Activated CD8-positive, alpha-beta T cell treated with anti-CD3 and anti-CD28 coated beads, Interleukin-2, amount 10 ng/mL, durations not matched to agents 7 days and 5 days (primary cell): Measurements from ENCODE around the gene RNF208. TPM values are rescaled to one million over a fixed set of nuclear protein-coding genes. Genes with fewer than 3 reads are reported as not detected.

Experiments used
- ATAC-seq: fragments of 150-1000 bp; cut with Tn5 transposase; one replicate; pipeline ENCODE4 v1.10.0; 2021; ENCODE audit warnings: moderate library complexity
- CTCF ChIA-PET: fragments of 350-600 bp; sonication (Branson Sonifier 250); formaldehyde crosslinking; loops from one replicate; lab custom pipeline; 2021; ENCODE audit warnings: antibody characterized with exemption; lab: Charles Lee
- POLR2A ChIA-PET: fragments of 350-600 bp; sonication (Branson Sonifier 250); formaldehyde crosslinking; loops from one replicate; lab custom pipeline; 2021; ENCODE audit warnings: antibody characterized with exemption; lab: Charles Lee
- DNase-seq: peaks from one replicate; pipeline ENCODE4 v3.0.0-alpha.2; 2020
- H3K27ac Mint-ChIP-seq: one replicate; pipeline ENCODE4 v1.8.0; 2021; ENCODE audit warnings: mild to moderate bottlenecking, mixed read lengths
- H3K27me3 Mint-ChIP-seq: one replicate; pipeline ENCODE4 v1.8.0; 2021; ENCODE audit warnings: low read depth, mixed read lengths
- H3K36me3 Mint-ChIP-seq: one replicate; pipeline ENCODE4 v1.8.0; 2021; ENCODE audit warnings: low read depth, mixed read lengths
- H3K4me1 Mint-ChIP-seq: one replicate; pipeline ENCODE4 v1.8.0; 2021; ENCODE audit warnings: low read depth, mixed read lengths
- H3K4me3 Mint-ChIP-seq: one replicate; pipeline ENCODE4 v1.8.0; 2021; ENCODE audit warnings: mild to moderate bottlenecking, mixed read lengths
- H3K9me3 Mint-ChIP-seq: one replicate; pipeline ENCODE4 v1.8.0; 2022; ENCODE audit warnings: mixed read lengths; ENCODE audit not compliant: insufficient read depth
- total RNA-seq, 2 experiments: library from RNA; stranded (reverse); gene quantifications; one replicate each; pipeline ENCODE4 v1.2.3, GENCODE V29; 2021

RNF208 gene
- total RNA-seq, 2 experiments from 2014 or later = 3.6 to 4.5 TPM

- peaks cover 20% of the 10 kb centered on the region for H3K36me3 Mint-ChIP-seq
- CTCF ChIA-PET = no interaction called here
These were observed 36.1 kb downstream of the RNF208 start for GRCh38 chr9:137185921-137186320.

DNA sequence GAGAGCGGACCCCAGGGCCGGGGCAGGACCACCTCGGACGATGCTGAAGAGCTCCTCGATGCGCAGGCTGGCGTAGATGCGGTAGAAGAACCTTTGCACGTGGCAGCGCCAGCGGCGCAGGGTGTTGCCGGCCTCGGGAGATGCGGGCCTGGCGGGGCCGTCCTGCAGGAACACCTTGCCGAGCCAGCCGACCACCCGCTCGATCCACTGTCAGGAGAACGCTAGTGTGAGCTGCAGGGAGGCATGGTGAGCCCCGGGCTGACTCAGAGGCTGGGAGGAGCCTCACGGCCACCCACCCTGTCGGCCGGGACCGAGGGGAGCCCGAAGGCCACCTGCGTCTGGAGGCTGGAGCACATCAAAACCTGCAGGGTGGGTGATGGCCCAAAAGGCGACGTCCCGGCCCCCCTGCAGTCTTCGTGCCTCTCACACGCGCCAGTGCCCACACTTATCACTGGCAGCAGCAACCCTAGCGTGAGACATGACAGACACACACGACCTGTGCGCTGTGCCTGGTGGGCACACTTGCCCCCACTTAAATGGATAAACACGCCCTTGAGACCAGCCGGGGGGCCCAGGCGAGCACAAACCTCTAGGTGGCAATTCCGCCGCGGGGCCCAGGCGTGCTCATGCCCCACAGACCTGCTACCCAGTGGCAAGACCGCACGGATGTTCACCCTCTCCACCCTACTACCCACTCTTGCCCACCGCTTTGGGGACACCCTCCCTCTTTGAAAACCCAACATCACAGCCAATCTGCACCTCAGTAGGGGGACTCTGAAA lies 37.0 kb downstream of the RNF208 start:
- ATAC-seq (no peak), DNase-seq (no peak)
- H3K4me3 Mint-ChIP-seq = no peak overlapping the region
- ChIA-PET POLR2A (no interaction called here), CTCF (no interaction called here)
- no peaks in the 10 kb centered on the region for H3K27me3 Mint-ChIP-seq
- peaks cover 33% of the 10 kb centered on the region for H3K4me1 Mint-ChIP-seq
- H3K9me3 Mint-ChIP-seq = no peaks in the 10 kb centered on the region
- no peak overlapping the region for H3K27ac Mint-ChIP-seq
- H3K36me3 Mint-ChIP-seq = peaks cover 20% of the 10 kb centered on the region

More at GRCh38 chr9:137185921-137186320, 36.1 kb downstream of the RNF208 start:
- H3K4me3 Mint-ChIP-seq = no peak overlapping the region
- peaks cover 40% of the 10 kb centered on the region for H3K4me1 Mint-ChIP-seq
- no peaks in the 10 kb centered on the region for H3K9me3 Mint-ChIP-seq
- no peaks in the 10 kb centered on the region for H3K27me3 Mint-ChIP-seq
- ATAC-seq (no peak), DNase-seq (no peak)
- POLR2A ChIA-PET = no interaction called here
- H3K27ac Mint-ChIP-seq = no peak overlapping the region

- ATAC-seq (no peak), DNase-seq (no peak)
- Mint-ChIP-seq H3K4me1 (peaks cover 25% of the 10 kb centered on the region), H3K27me3 (no peaks in the 10 kb centered on the region), H3K36me3 (peaks cover 17% of the 10 kb centered on the region), H3K9me3 (no peaks in the 10 kb centered on the region), H3K4me3 (no peak overlapping the region), H3K27ac (no peak overlapping the region)
- ChIA-PET CTCF (no interaction called here), POLR2A (interaction anchor here (0.6 kb wide), 1 partner anchor 860 kb away, joined by 3 read pairs; no protein-coding TSS in a partner anchor)
These were observed 38.0 kb downstream of the RNF208 start for GRCh38 chr9:137183980-137184595.

- CTCF ChIA-PET = no interaction called here
- no peak overlapping the region for H3K27ac Mint-ChIP-seq
- no peaks in the 10 kb centered on the region for H3K27me3 Mint-ChIP-seq
- POLR2A ChIA-PET = interaction anchor here (1.1 kb wide), 1 partner anchor 9 kb away, joined by 3 read pairs; no protein-coding TSS in a partner anchor
- peaks cover 15% of the 10 kb centered on the region for H3K36me3 Mint-ChIP-seq
- no peak for DNase-seq
- H3K4me3 Mint-ChIP-seq = no peak overlapping the region
- ATAC-seq = no peak
- peaks cover 23% of the 10 kb centered on the region for H3K4me1 Mint-ChIP-seq
- no peaks in the 10 kb centered on the region for H3K9me3 Mint-ChIP-seq
These were observed 39.2 kb downstream of the RNF208 start for GRCh38 chr9:137182836-137183235.

DNA sequence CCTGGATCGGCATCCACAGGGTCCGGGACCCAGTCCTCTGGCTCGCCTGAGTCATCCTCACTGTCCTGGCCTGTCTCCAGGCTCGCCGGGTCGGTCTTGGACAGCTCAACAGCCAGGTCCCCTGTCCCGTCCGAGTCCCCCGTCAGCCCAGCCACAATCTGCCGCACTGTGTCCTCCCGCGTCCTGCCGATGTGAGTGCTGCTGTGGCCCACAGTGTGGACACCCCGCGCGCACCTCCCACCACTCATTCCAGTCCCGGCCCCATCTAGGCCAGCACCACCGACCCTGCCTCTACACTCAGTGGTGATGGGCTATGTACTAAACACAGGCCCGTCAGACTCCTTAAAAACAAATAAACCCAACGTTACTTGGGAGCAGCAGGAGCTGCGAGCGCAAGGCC lies 40.4 kb downstream of the RNF208 start:
- ChIA-PET CTCF (no interaction called here), POLR2A (no interaction called here)
- Mint-ChIP-seq H3K4me1 (peaks cover 11% of the 10 kb centered on the region), H3K9me3 (no peaks in the 10 kb centered on the region), H3K27me3 (no peaks in the 10 kb centered on the region), H3K4me3 (no peak overlapping the region), H3K36me3 (peaks cover 16% of the 10 kb centered on the region), H3K27ac (no peak overlapping the region)
- no peak for DNase-seq
- ATAC-seq = no peak

DNA sequence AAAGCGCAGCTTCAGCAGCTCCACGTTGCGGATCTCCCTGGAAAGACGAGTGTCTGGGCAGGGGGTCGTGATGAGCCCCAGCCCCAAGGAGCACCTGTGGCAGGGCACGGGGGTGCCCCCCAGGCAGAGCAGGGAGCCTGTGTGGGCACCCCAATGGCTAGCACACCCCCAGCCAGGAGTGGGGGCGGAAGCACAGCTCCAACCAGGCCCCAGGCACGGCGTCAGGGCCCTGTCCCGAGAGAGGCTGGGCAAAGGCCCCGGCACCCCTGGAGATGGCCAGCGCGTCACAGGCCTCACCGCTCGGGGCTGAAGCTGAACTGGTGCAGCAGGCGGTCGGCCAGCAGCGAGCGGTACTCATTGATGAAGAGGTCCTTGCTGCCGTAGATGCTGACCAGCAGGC lies 41.5 kb downstream of the RNF208 start:
- DNase-seq = no peak
- ATAC-seq = no peak
- Mint-ChIP-seq H3K4me3 (no peak overlapping the region), H3K4me1 (peaks cover 3% of the 10 kb centered on the region), H3K9me3 (no peaks in the 10 kb centered on the region), H3K27ac (no peak overlapping the region), H3K36me3 (peaks cover 16% of the 10 kb centered on the region), H3K27me3 (no peaks in the 10 kb centered on the region)
- ChIA-PET POLR2A (interaction anchor here (0.8 kb wide), 1 partner anchor 9 kb away, joined by 3 read pairs; the partner anchor contains the start of gene SSNA1), CTCF (no interaction called here)

DNA sequence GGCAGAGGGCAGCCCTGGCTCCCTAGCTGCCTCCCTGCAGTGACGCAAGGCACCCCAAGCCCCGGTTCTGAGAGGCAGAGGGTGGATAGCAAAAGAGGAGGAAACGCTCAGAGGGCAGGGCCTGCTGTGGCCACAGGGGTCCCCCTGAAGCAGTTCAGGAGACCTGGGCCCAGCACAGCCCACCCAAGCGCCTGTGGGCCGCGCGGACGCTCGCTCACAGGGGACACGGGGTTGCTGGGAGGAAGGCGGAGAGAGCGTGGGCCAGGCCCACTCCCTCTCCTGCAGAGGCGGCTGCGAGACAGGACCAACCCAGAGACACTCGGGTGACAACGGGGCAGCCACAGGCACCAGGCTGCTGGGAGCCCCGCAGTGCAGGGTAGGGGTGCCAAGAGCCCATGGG lies 42.3 kb downstream of the RNF208 start:
- Mint-ChIP-seq H3K36me3 (peaks cover 16% of the 10 kb centered on the region), H3K27me3 (no peaks in the 10 kb centered on the region), H3K4me3 (no peak overlapping the region), H3K27ac (no peak overlapping the region), H3K4me1 (peaks cover 3% of the 10 kb centered on the region), H3K9me3 (no peaks in the 10 kb centered on the region)
- ChIA-PET CTCF (no interaction called here), POLR2A (no interaction called here)
- no peak for ATAC-seq
- DNase-seq = no peak

GRCh38 chr9:137178939-137179630 lies 43.0 kb downstream of the RNF208 start:
- CTCF ChIA-PET = no interaction called here
- H3K36me3 Mint-ChIP-seq = peaks cover 12% of the 10 kb centered on the region
- H3K4me1 Mint-ChIP-seq = no peaks in the 10 kb centered on the region
- no peak overlapping the region for H3K4me3 Mint-ChIP-seq
- ATAC-seq = no peak
- POLR2A ChIA-PET = no interaction called here
- DNase-seq = no peak
- no peaks in the 10 kb centered on the region for H3K27me3 Mint-ChIP-seq
- H3K9me3 Mint-ChIP-seq = no peaks in the 10 kb centered on the region
- no peak overlapping the region for H3K27ac Mint-ChIP-seq

GRCh38 chr9:137178201-137178938 lies 43.7 kb downstream of the RNF208 start:
- no peaks in the 10 kb centered on the region for H3K9me3 Mint-ChIP-seq
- CTCF ChIA-PET = no interaction called here
- H3K27ac Mint-ChIP-seq = no peak overlapping the region
- POLR2A ChIA-PET = no interaction called here
- H3K4me1 Mint-ChIP-seq = no peaks in the 10 kb centered on the region
- DNase-seq (no peak), ATAC-seq (no peak)
- no peak overlapping the region for H3K4me3 Mint-ChIP-seq
- H3K27me3 Mint-ChIP-seq = peaks cover 2% of the 10 kb centered on the region
- H3K36me3 Mint-ChIP-seq = peaks cover 9% of the 10 kb centered on the region

GRCh38 chr9:137176302-137177182 lies 45.5 kb downstream of the RNF208 start:
- H3K4me3 Mint-ChIP-seq = no peak overlapping the region
- H3K27me3 Mint-ChIP-seq = peaks cover 11% of the 10 kb centered on the region
- no peaks in the 10 kb centered on the region for H3K4me1 Mint-ChIP-seq
- ATAC-seq (peak; percentile 54), DNase-seq (peak; percentile 42)
- CTCF ChIA-PET = interaction anchor here (0.7 to 2.1 kb wide), 12 partner anchors 11 to 88 kb away, joined by 3 to 11 read pairs (median 3); partner anchors contain the start of genes CYSRT1 and RNF224
- POLR2A ChIA-PET = interaction anchor here (0.8 to 1.0 kb wide), 2 partner anchors 12 to 47 kb away, joined by 3 to 4 read pairs; no protein-coding TSS in a partner anchor
- H3K9me3 Mint-ChIP-seq = no peaks in the 10 kb centered on the region
- peaks cover 5% of the 10 kb centered on the region for H3K36me3 Mint-ChIP-seq
- H3K27ac Mint-ChIP-seq = no peak overlapping the region
